Stimulated activated naive CD4-positive, alpha-beta T cell treated with Interleukin-2 at 50 U/mL for 16 hours (primary cell): ENCODE results near the gene RGS4.

Source experiments
- DNase-seq: peaks from one replicate; lab custom pipeline; 2025; lab: John Stamatoyannopoulos, UW

The RGS4 gene

GRCh38 chr1:163069142-163069541, at the start of gene RGS4:
RGS4 (plus strand) TSS chr1:163069361; CDS start chr1:163069485, 124 bp downstream.
- no peak for DNase-seq

GRCh38 chr1:163022129-163022528, 47.0 kb upstream of the RGS4 start:
- no peak for DNase-seq

GRCh38 chr1:163027610-163028009, 41.6 kb upstream of the RGS4 start:
- no peak for DNase-seq

GRCh38 chr1:163029901-163030300, 39.3 kb upstream of the RGS4 start:
- no peak for DNase-seq

GRCh38 chr1:163035446-163036249, 33.5 kb upstream of the RGS4 start:
- DNase-seq = no peak

- DNase-seq = no peak
These were observed 32.5 kb upstream of the RGS4 start for GRCh38 chr1:163036671-163037070.

- no peak for DNase-seq
These were observed 30.0 kb upstream of the RGS4 start for GRCh38 chr1:163038928-163039706.

GRCh38 chr1:163039707-163040093, 29.5 kb upstream of the RGS4 start:
- no peak for DNase-seq

- DNase-seq = no peak
These were observed 23.1 kb upstream of the RGS4 start for GRCh38 chr1:163046071-163046470.

- DNase-seq = no peak
These were observed 21.1 kb upstream of the RGS4 start for GRCh38 chr1:163047951-163048659.

- no peak for DNase-seq
These were observed 20.3 kb upstream of the RGS4 start for GRCh38 chr1:163048869-163049268.

- DNase-seq = no peak
These were observed 19.9 kb upstream of the RGS4 start for GRCh38 chr1:163049296-163049695.

- no peak for DNase-seq
These were observed 18.7 kb upstream of the RGS4 start for GRCh38 chr1:163050496-163050895.

- no peak for DNase-seq
These were observed 15.0 kb upstream of the RGS4 start for GRCh38 chr1:163054181-163054591.

- DNase-seq = no peak
These were observed 14.2 kb upstream of the RGS4 start for GRCh38 chr1:163055005-163055404.

GRCh38 chr1:163055531-163055930, 13.6 kb upstream of the RGS4 start:
- DNase-seq = no peak

GRCh38 chr1:163056831-163057230, 12.3 kb upstream of the RGS4 start:
- DNase-seq = no peak

- DNase-seq = no peak
These were observed 8.7 kb upstream of the RGS4 start for GRCh38 chr1:163060343-163061007.

- DNase-seq = no peak
These were observed 6.0 kb upstream of the RGS4 start for GRCh38 chr1:163063143-163063542.

- DNase-seq = no peak
These were observed 5.6 kb upstream of the RGS4 start for GRCh38 chr1:163063610-163064009.

GRCh38 chr1:163066168-163066567, 3.0 kb upstream of the RGS4 start:
- DNase-seq = no peak

- no peak for DNase-seq
These were observed 2.5 kb upstream of the RGS4 start for GRCh38 chr1:163066686-163067085.
